Astrocyte (in vitro differentiated cells and primary cell): ENCODE data around the gene CCDC6. TPM values are rescaled to one million over a fixed set of nuclear protein-coding genes. Genes with fewer than 3 reads are reported as not detected.

Source experiments
- DNase-seq: peaks from one replicate; pipeline ENCODE4 v3.0.0-alpha.2; 2010; ENCODE audit warnings: low read depth
- FAIRE-seq: peaks from 2 replicates; lab custom pipeline; 2011; peaks lifted over from hg19 to GRCh38; lab: Jason Lieb, UNC
- H2AFZ ChIP-seq: 2 replicates; pipeline ENCODE4 v1.6.0; 2012; ENCODE audit warnings: low read depth, low read length, inconsistent platforms
- H3K27ac ChIP-seq: 2 replicates; pipeline ENCODE4 v1.5.1; 2011; ENCODE audit warnings: low read depth, low read length, inconsistent platforms
- H3K27me3 ChIP-seq: 2 replicates; pipeline ENCODE4 v1.6.0; 2011; ENCODE audit warnings: low read length, inconsistent platforms; ENCODE audit not compliant: insufficient read depth
- H3K36me3 ChIP-seq: 2 replicates; pipeline ENCODE4 v1.5.1; 2011; ENCODE audit warnings: low read length, inconsistent platforms; ENCODE audit not compliant: insufficient read depth
- H3K4me1 ChIP-seq: 2 replicates; pipeline ENCODE4 v1.5.1; 2011; ENCODE audit warnings: low read length, inconsistent platforms; ENCODE audit not compliant: insufficient read depth
- H3K4me2 ChIP-seq: 2 replicates; pipeline ENCODE4 v1.6.0; 2012; ENCODE audit warnings: low read length, inconsistent platforms
- H3K4me3 ChIP-seq: 2 replicates; pipeline ENCODE4 v1.5.1; 2011; ENCODE audit warnings: low read depth, mild to moderate bottlenecking, low read length, inconsistent platforms; ENCODE audit not compliant: insufficient read depth
- H3K79me2 ChIP-seq: 2 replicates; pipeline ENCODE4 v1.6.0; 2012; ENCODE audit warnings: mild to moderate bottlenecking, low read length, inconsistent platforms; ENCODE audit not compliant: insufficient read depth
- H3K9ac ChIP-seq: 2 replicates; pipeline ENCODE4 v1.6.0; 2012; ENCODE audit warnings: mild to moderate bottlenecking, low read length, inconsistent platforms
- H3K9me3 ChIP-seq: 2 replicates; pipeline ENCODE4 v1.5.1; 2012; ENCODE audit warnings: low read depth, mild to moderate bottlenecking, low read length, inconsistent platforms; ENCODE audit not compliant: insufficient read depth
- H4K20me1 ChIP-seq: 2 replicates; pipeline ENCODE4 v1.6.0; 2012; ENCODE audit warnings: low read length, inconsistent platforms; ENCODE audit not compliant: insufficient read depth
- H3K27ac Mint-ChIP-seq: one replicate; pipeline ENCODE4 v1.8.0; 2021; ENCODE audit warnings: mild to moderate bottlenecking, mixed read lengths; ENCODE audit not compliant: unreplicated experiment
- H3K27me3 Mint-ChIP-seq: one replicate; pipeline ENCODE4 v1.8.0; 2021; ENCODE audit warnings: low read depth, mixed read lengths; ENCODE audit not compliant: unreplicated experiment
- H3K36me3 Mint-ChIP-seq: one replicate; pipeline ENCODE4 v1.8.0; 2021; ENCODE audit warnings: low read depth, mixed read lengths; ENCODE audit not compliant: unreplicated experiment
- H3K4me1 Mint-ChIP-seq: one replicate; pipeline ENCODE4 v1.8.0; 2021; ENCODE audit warnings: low read depth, mixed read lengths; ENCODE audit not compliant: unreplicated experiment
- H3K4me3 Mint-ChIP-seq: one replicate; pipeline ENCODE4 v1.8.0; 2021; ENCODE audit warnings: mild to moderate bottlenecking, moderate library complexity, mixed read lengths; ENCODE audit not compliant: unreplicated experiment
- H3K9me3 Mint-ChIP-seq: one replicate; pipeline ENCODE4 v1.8.0; 2021; ENCODE audit warnings: mild to moderate bottlenecking, mixed read lengths; ENCODE audit not compliant: unreplicated experiment
- CTCF ChIP-seq: IDR thresholded peaks from 2 replicates; pipeline ENCODE4 v1.5.1; 2011; ENCODE audit warnings: low read depth, mild to moderate bottlenecking, inconsistent platforms, low read length, moderate library complexity; ENCODE audit not compliant: insufficient read depth
- EZH2 ChIP-seq: IDR thresholded peaks from 2 replicates; pipeline ENCODE4 v1.6.1; 2012; ENCODE audit warnings: mild to moderate bottlenecking, low read length, inconsistent platforms; ENCODE audit not compliant: insufficient read depth
- total RNA-seq: library from RNA; stranded (reverse); gene quantifications from 2 replicates; pipeline ENCODE4 v1.2.1, GENCODE V29; 2021

Gene CCDC6
- total RNA-seq, 1 donor from 2014 or later = 69.4 TPM

DNA sequence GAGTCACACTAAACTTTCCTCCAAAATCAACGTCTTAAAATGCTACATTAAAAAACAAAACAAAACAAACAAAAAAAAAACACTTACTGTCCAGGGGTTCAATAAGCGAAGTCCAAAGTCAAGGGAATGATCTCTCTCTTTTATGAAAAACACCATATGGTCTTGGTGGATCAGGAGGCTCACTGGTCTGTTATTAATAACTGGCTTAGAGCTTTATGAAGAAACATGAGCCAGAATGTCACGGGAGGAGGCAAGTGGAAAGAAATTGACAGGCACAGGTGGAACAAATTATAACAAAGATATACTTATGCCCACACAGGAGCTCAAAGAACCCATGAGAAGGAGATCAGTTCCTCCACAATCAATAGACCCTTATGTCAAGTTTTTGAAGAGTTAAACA is 153.1 kb downstream of the CCDC6 start, which contains the start of gene MRLN:
Gene MRLN, minus strand, starts transcription at position 189 of the 400 bp plus-strand sequence.
- Mint-ChIP-seq H3K4me3 (no peak within 1 kb of the TSS), H3K4me1 (no peaks in the 10 kb centered on the region), H3K36me3 (no peaks in the 10 kb centered on the region), H3K27me3 (peaks cover 9% of the 10 kb centered on the region), H3K9me3 (no peaks in the 10 kb centered on the region), H3K27ac (no peak within 1 kb of the TSS)
- Histone ChIP-seq H4K20me1 (no peaks in the 10 kb centered on the region), H2AFZ (no peak within 1 kb of the TSS), H3K79me2 (no peaks in the 10 kb centered on the region), H3K9ac (no peak within 1 kb of the TSS), H3K27ac (no peak within 1 kb of the TSS), H3K4me2 (no peak within 1 kb of the TSS), H3K36me3 (no peaks in the 10 kb centered on the region), H3K9me3 (no peaks in the 10 kb centered on the region), H3K4me3 (no peak within 1 kb of the TSS), H3K4me1 (peaks cover 9% of the 10 kb centered on the region), H3K27me3 (no peaks in the 10 kb centered on the region)
- no peak for FAIRE-seq
- no peak for DNase-seq
- no peak for TF ChIP-seq EZH2
- no peak for TF ChIP-seq CTCF

DNA sequence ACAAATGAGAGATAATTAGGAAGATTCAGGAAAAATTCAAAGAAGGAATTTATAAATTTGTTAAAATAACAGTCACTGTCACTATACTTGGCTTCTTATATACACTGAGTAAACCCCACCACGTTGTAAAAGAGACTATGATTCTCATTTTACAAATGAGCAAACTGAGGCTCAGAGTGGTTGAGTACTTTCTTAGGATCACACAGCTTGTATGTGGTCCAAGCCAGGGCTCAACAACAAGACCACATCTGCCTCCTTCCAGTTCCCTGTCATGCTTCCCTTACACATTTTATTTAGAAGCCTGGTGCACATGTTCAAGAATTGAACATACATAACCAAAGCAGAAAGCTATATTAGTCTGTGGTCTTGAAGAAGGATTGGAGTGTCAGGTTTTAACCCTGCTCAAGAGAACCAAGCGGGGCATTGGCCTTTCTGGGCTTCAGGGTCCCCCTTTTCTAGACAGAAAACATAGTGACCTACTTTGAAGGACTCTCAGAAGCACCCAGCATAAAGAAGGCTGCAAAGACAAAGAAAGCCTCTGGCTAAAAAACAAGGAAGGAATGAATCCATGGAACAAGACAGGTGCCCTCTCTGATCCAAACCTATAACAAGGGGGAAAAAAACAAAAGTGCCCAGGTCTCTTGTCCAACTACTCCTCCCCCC is 153.9 kb downstream of the CCDC6 start:
- DNase-seq (no peak), FAIRE-seq (no peak)
- no peaks in the 10 kb centered on the region for H3K79me2 ChIP-seq
- H2AFZ ChIP-seq = no peak overlapping the region
- H3K4me3 ChIP-seq = no peak overlapping the region
- Mint-ChIP-seq H3K27ac (no peak overlapping the region), H3K36me3 (no peaks in the 10 kb centered on the region), H3K27me3 (peaks cover 9% of the 10 kb centered on the region), H3K4me1 (no peaks in the 10 kb centered on the region), H3K9me3 (no peaks in the 10 kb centered on the region), H3K4me3 (no peak overlapping the region)
- no peak overlapping the region for H3K27ac ChIP-seq
- no peaks in the 10 kb centered on the region for H4K20me1 ChIP-seq
- H3K4me1 ChIP-seq = peaks cover 7% of the 10 kb centered on the region
- H3K9me3 ChIP-seq = no peaks in the 10 kb centered on the region
- H3K9ac ChIP-seq = no peak overlapping the region
- H3K27me3 ChIP-seq = no peaks in the 10 kb centered on the region
- TF ChIP-seq CTCF = no peak
- TF ChIP-seq EZH2 = no peak
- H3K4me2 ChIP-seq = no peak overlapping the region
- no peaks in the 10 kb centered on the region for H3K36me3 ChIP-seq
